GF-D8 (cell line): Measurements from ENCODE around the gene GPR15.
"Not testable (repeated sequence)": the region's sequence is repeated elsewhere in the genome, so short reads cannot be mapped to it uniquely, and the experiment has no call there.

Experiments used
- DNase-seq: peaks from one replicate; lab custom pipeline; 2025; lab: John Stamatoyannopoulos, UW

The GPR15 gene

GRCh38 chr3:98558100-98558827 lies 26.5 kb downstream of the GPR15 start:
- no peak for DNase-seq

GRCh38 chr3:98559769-98560168 lies 28.0 kb downstream of the GPR15 start:
- not testable (repeated sequence) for DNase-seq

GRCh38 chr3:98560911-98561310 lies 29.1 kb downstream of the GPR15 start:
- no peak for DNase-seq

GRCh38 chr3:98561727-98562521 lies 30.1 kb downstream of the GPR15 start:
- no peak for DNase-seq

GRCh38 chr3:98563661-98564281 lies 32.0 kb downstream of the GPR15 start:
- DNase-seq, result no peak

- DNase-seq, result no peak
These were observed 32.7 kb downstream of the GPR15 start for GRCh38 chr3:98564282-98565005.

- no peak for DNase-seq
These were observed 33.5 kb downstream of the GPR15 start for GRCh38 chr3:98565237-98565643.

GRCh38 chr3:98565843-98566242 lies 34.1 kb downstream of the GPR15 start:
- DNase-seq, result no peak

GRCh38 chr3:98567666-98568270 lies 36.0 kb downstream of the GPR15 start:
- no peak for DNase-seq

GRCh38 chr3:98568402-98568801 lies 36.6 kb downstream of the GPR15 start:
- DNase-seq, result no peak

GRCh38 chr3:98573181-98573728 lies 41.5 kb downstream of the GPR15 start:
- DNase-seq, result no peak

GRCh38 chr3:98574132-98574531 lies 42.4 kb downstream of the GPR15 start:
- DNase-seq, result no peak

- DNase-seq, result no peak
These were observed 45.6 kb downstream of the GPR15 start for GRCh38 chr3:98577178-98577895.

GRCh38 chr3:98580401-98581386 lies 48.9 kb downstream of the GPR15 start:
- no peak for DNase-seq

- no peak for DNase-seq
These were observed 49.7 kb downstream of the GPR15 start for GRCh38 chr3:98581474-98581873.

GRCh38 chr3:98582042-98582441 lies 50.3 kb downstream of the GPR15 start:
- no peak for DNase-seq

- DNase-seq, result no peak
These were observed 52.0 kb downstream of the GPR15 start for GRCh38 chr3:98583766-98584165.
